Activated CD4-positive, alpha-beta T cell treated with anti-CD3 and anti-CD28 coated beads, Interleukin-2, amount 10 ng/mL, durations not matched to agents 24 days and 14 days (primary cell): ENCODE measurements around the gene CHMP4A. TPM values are rescaled to one million over a fixed set of nuclear protein-coding genes. Genes with fewer than 3 reads are reported as not detected.
A peak's percentile ranks its signal among the peaks of the same experiment; 100 is the strongest.

Experiments
- DNase-seq: peaks from one replicate; pipeline ENCODE4 v3.0.0; 2022
- H3K27ac Mint-ChIP-seq: one replicate; pipeline ENCODE4 v1.8.0; 2022; ENCODE audit warnings: mild to moderate bottlenecking, mixed read lengths
- H3K27me3 Mint-ChIP-seq: one replicate; pipeline ENCODE4 v1.8.0; 2022; ENCODE audit warnings: mixed read lengths
- H3K36me3 Mint-ChIP-seq: one replicate; pipeline ENCODE4 v1.8.0; 2022; ENCODE audit warnings: low read depth, mild to moderate bottlenecking, mixed read lengths
- H3K4me1 Mint-ChIP-seq: one replicate; pipeline ENCODE4 v1.8.0; 2021; ENCODE audit warnings: mixed read lengths
- H3K4me3 Mint-ChIP-seq: one replicate; pipeline ENCODE4 v1.8.0; 2022; ENCODE audit warnings: mild to moderate bottlenecking, moderate library complexity, mixed read lengths
- H3K9me3 Mint-ChIP-seq: one replicate; pipeline ENCODE4 v1.8.0; 2021; ENCODE audit warnings: mixed read lengths
- intact Hi-C: fragments of 100-400 bp; cut with micrococcal nuclease; formaldehyde crosslinking; loops from one replicate; pipeline ENCODE4 v1.15.1; 2023
- total RNA-seq: library from RNA; stranded (reverse); gene quantifications from 2 replicates; pipeline ENCODE4 v1.2.3, GENCODE V29; 2022

Gene CHMP4A, protein sequence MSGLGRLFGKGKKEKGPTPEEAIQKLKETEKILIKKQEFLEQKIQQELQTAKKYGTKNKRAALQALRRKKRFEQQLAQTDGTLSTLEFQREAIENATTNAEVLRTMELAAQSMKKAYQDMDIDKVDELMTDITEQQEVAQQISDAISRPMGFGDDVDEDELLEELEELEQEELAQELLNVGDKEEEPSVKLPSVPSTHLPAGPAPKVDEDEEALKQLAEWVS
- total RNA-seq: 88.0 and 89.9 TPM in 2 replicates

DNA sequence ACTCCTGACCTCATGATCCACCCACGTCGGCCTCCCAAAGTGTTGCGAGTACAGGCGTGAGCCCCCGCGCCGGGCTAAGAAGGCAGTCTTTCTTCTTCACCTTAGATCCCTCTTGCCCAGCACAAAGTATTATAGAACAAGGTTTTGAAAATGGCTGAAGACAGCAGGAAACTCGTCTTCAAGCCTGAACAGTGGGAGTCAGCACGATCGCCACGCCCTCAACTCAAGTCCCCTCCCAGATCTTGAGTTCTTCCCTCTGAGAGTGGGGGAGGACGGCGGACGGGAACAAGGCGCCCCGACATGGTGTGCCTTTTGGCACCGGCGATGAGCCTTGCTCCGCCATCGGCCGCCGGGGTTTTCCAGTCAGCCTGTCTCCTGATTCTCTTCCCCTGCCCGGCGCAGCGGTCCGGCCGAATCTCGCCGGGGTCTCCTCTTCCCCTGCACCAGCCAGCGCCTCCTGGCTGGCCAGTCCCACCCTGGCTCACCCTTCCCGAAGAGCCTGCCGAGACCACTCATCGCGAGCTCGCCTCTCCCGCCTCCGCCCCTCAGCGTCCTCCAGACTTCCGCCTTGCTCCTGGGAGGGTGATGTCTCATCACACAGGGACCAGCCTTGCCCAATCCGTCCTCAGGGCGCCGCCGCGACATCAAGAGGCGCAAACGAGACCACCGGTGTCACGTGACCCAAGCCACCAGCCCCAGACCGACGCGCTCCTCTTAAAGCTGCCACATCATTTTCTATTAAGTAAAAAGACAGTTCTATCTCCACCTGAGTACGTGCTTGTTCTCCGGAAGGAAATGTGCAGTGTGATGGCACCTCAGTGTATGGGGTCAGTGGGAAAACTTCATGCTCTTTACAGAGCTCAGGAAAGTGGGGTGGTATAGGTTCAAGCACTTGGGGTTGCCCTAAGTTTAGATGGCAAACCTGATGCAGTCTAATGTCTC, at the start of gene CHMP4A:
Gene CHMP4A, minus strand, starts transcription at position 565 of the 942 bp plus-strand sequence. Its CDS starts 49 bp downstream, at position 516.
- Mint-ChIP-seq H3K27me3 (peaks cover 2% of the 10 kb centered on the region), H3K36me3 (peaks cover 53% of the 10 kb centered on the region), H3K4me3 (peak within 1 kb of the TSS; percentile 93), H3K27ac (peak within 1 kb of the TSS; percentile 96), H3K9me3 (no peaks in the 10 kb centered on the region), H3K4me1 (peaks cover 49% of the 10 kb centered on the region)
- intact Hi-C loops: loop anchor here (1.0 kb wide), 9 partner anchors 18 to 99 kb away; partner anchors contain the start of genes DCAF11, DHRS1, EMC9 and GMPR2
- DNase-seq: peak; percentile 99

DNA sequence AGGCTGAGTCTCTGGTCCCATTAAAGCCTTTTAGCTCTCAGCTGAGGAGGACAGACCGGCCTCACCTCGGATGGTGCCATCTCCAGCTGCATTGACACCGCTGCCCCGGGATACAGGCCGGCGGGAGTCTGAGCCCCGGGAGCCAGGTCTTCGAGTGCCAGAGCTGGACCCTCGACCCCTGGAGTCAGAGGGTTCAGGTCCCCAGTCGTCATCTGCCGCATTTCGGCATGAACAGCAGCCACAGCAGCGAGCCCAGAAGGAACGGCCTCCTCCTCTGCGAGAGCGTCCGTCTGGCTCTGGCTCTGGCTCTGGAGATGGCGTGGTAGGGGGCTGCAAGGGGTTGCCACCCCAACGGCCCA, 48.7 kb upstream of the CHMP4A start:
- H3K36me3 Mint-ChIP-seq: peaks cover 22% of the 10 kb centered on the region
- H3K27ac Mint-ChIP-seq: no peak overlapping the region
- H3K4me1 Mint-ChIP-seq: no peaks in the 10 kb centered on the region
- H3K4me3 Mint-ChIP-seq: no peak overlapping the region
- DNase-seq: no peak
- intact Hi-C loops: no loop called here
- H3K27me3 Mint-ChIP-seq: no peaks in the 10 kb centered on the region
- H3K9me3 Mint-ChIP-seq: no peaks in the 10 kb centered on the region

DNA sequence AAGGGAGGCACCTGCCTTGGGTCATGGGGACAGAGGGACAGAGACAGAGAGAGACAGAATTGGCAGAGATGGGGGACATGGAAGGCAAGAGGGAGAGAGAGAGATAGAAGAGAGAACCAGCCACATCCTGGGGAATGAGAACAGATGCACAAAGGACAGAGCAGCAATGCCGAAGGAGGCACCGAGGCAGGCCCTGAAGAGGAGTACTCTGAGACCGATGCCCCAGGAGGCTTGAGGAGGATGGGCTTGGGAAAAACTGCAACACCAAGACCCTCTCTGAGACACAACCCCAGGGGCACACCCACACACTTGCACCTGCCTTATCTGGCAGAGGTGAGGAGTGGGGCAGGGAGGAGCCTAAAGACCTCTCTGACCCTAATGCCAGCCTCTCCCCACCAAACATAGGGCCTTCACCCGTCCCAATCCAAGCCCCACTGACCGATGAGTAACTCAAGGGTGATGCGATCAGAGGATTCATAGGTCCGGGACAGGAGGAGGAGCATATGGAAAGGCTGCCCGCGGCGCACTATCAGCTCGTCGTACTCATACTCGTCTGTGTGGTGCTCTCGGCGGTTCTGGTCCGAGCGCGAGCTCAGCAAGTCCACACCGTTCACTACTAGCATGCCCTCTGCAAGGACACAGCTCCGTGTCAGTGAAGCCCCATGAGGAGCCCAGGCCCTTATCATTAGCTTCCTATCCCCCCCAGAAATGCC, 48.1 kb upstream of the CHMP4A start:
- Mint-ChIP-seq H3K4me1 (no peaks in the 10 kb centered on the region), H3K9me3 (no peaks in the 10 kb centered on the region), H3K36me3 (peaks cover 16% of the 10 kb centered on the region), H3K4me3 (no peak overlapping the region), H3K27me3 (no peaks in the 10 kb centered on the region), H3K27ac (no peak overlapping the region)
- intact Hi-C loops: no loop called here
- no peak for DNase-seq

DNA sequence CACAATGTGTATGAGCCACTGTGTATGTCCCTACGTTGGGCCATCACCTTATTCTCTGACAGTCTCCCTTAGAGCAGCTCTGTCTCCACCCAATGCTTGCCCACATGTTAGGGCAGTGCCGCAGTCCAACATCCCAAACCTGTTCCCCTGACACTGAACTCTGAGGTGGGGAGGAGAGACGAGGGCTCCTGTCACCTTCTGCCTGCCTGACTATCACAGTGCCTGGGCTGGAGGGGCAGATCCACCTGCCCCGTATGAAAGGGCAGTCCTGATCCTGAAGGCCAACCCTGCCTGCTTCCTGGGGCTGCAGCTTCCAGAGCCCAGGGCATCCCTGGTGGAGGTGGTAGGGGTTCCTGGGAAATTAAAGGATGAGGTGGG, 47.5 kb upstream of the CHMP4A start:
- Mint-ChIP-seq H3K27ac (no peak overlapping the region), H3K36me3 (peaks cover 11% of the 10 kb centered on the region), H3K27me3 (no peaks in the 10 kb centered on the region), H3K9me3 (no peaks in the 10 kb centered on the region), H3K4me3 (no peak overlapping the region), H3K4me1 (no peaks in the 10 kb centered on the region)
- no peak for DNase-seq
- intact Hi-C loops: no loop called here

DNA sequence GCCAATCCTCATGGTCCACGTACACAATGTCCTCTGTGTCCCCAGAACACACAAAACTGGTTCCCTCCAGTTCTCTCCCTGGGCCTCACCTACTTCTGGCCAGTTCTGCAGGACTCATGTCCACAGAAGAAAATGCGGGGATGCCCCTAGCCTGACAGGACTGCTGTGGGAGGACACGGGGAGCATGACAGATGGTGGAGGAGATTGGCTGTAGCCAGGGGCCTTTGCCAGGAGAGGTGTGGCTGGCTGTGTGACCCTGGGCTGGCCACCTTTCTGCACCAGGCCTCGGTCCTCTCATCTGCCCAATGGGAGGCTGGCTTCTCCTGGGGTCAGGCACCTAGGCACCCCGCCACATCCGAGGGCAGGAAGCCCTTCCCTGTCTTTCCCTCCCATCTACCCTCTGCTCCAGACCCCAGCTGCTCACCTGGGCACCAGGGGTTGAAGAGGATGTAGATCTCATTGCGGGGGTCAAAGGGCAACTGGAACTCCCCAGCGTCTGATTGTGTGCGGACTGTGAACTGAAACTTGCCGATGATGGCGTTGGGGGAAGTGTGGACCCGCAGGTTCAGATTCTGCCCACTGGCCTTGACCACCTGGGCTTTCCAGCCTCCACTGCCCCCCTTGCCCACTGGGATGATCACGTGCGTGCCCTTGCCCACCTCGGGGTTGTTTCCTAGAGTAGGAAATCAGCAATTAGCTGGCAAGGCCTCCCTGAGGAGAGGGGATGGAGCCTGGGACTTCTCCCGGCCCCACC, 46.9 kb upstream of the CHMP4A start:
- Mint-ChIP-seq H3K27me3 (no peaks in the 10 kb centered on the region), H3K9me3 (no peaks in the 10 kb centered on the region), H3K4me1 (no peaks in the 10 kb centered on the region), H3K4me3 (no peak overlapping the region), H3K36me3 (peaks cover 10% of the 10 kb centered on the region), H3K27ac (no peak overlapping the region)
- DNase-seq: no peak
- intact Hi-C loops: no loop called here

DNA sequence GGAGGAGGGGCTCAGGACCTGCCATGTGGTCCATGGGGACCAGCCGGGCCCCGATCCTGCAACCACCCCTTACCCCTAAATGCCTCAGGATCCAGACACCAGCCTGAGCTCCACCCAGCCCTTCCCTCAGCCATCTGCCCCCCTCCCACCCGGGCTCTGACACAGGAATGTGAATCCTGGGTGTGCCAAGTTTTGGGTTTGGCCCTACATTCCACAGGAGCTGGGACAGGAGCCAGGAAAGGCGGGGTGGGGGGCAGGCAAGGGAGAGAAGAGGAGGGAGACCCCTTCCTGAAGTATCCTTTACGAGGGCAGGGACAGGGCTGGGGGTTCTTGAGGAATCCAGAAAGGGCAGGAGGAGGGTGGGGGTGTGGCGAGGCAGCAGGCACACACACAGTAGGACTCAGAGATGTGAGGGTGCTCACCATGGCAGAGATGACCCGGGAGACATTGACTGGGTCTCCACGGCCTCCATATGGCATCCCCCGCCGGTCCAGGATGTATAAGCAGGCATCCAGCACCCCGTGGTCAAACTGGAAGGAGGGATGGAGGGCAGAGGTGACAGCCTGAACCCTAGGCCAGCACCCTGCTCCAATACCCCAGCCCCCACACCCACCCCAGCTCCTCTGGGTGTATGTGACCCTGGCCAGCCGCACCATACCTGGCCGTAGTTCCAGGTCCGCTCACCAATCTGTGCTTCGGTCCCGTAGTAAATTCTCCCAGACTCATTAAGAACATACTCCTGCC, 46.2 kb upstream of the CHMP4A start:
- Mint-ChIP-seq H3K4me3 (no peak overlapping the region), H3K27me3 (no peaks in the 10 kb centered on the region), H3K9me3 (no peaks in the 10 kb centered on the region), H3K4me1 (no peaks in the 10 kb centered on the region), H3K27ac (no peak overlapping the region), H3K36me3 (peaks cover 9% of the 10 kb centered on the region)
- DNase-seq: no peak
- intact Hi-C loops: no loop called here

DNA sequence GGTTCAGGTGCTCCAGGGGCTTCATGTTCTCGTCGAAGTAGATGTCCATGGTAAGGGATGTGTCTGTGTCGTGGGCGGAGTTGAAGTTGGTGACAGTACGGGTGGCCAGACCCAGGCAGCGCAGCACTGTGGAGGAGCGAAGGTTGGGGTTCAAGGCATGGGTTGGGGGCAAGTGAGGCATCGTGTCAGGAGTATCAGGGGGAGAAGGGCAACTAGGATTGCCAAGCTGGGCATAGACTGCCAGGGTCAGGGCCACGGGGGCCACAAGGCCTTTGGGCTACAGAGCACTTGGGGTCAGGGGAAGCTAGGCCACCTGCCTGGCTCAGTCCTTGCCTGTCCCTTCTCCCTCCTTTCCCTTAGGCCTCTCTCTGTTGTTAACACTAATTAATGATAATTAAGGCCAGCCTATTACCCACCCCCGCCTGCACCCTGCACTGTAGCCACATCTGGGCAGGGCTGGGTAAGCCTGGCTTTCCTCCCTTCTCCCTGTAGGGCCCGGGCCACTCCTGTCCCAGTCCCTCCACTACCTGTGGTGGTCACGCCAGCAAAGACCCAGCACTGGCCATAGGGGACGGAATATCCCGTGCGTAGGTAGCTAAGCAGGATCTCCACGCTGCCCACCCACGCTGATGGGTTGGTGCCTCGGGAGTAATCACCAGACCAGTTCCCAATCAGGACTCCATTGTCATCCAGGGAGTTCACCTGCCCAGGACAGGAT, 45.4 kb upstream of the CHMP4A start:
- intact Hi-C loops: no loop called here
- H3K27ac Mint-ChIP-seq: no peak overlapping the region
- H3K27me3 Mint-ChIP-seq: no peaks in the 10 kb centered on the region
- H3K4me3 Mint-ChIP-seq: no peak overlapping the region
- no peaks in the 10 kb centered on the region for H3K9me3 Mint-ChIP-seq
- H3K4me1 Mint-ChIP-seq: no peaks in the 10 kb centered on the region
- DNase-seq: no peak
- H3K36me3 Mint-ChIP-seq: peaks cover 14% of the 10 kb centered on the region

DNA sequence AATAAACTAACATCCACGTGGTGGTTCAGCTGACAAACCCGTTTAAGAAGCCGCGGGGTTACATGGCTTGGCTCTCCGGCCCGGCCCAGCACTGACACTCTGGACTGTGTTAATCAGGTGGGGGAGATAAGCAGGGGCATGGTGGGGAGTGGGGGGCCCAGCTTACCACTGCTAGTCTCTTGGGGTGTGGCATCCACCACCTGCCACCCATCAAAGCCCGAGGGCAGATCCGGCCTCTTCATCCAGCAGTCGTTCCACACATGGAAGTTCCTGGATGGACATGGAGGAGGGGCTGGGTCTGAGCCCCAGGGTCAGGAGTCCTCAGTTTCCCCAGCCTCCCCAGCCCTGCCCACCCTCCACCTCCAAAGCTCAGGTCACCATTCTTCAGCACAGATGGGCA, 44.8 kb upstream of the CHMP4A start:
- no peak for DNase-seq
- Mint-ChIP-seq H3K36me3 (peaks cover 14% of the 10 kb centered on the region), H3K27ac (no peak overlapping the region), H3K4me3 (no peak overlapping the region), H3K27me3 (no peaks in the 10 kb centered on the region), H3K9me3 (no peaks in the 10 kb centered on the region), H3K4me1 (no peaks in the 10 kb centered on the region)
- intact Hi-C loops: no loop called here

DNA sequence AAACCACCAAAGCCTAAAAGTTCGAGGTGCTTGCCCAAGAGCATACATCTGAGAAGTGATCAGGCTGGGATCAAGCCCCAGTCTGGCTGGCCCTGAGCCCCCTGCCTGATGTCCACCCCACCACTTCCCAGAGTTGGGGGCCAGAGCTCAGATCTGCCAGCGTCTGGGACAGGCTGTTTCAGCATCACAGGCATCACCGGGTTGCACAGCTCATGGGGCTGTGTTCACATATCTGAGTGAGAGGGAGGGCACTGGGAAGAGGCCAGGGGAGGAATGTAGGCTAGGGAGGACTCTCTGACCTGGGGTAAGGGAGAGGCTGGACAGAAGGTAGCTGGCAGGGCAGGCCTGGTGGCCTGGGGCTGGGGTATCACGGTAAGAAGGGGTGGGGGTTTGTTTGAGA, 43.7 kb upstream of the CHMP4A start:
- Mint-ChIP-seq H3K36me3 (peaks cover 11% of the 10 kb centered on the region), H3K4me3 (no peak overlapping the region), H3K4me1 (no peaks in the 10 kb centered on the region), H3K27me3 (no peaks in the 10 kb centered on the region), H3K27ac (no peak overlapping the region), H3K9me3 (no peaks in the 10 kb centered on the region)
- intact Hi-C loops: no loop called here
- DNase-seq: no peak

DNA sequence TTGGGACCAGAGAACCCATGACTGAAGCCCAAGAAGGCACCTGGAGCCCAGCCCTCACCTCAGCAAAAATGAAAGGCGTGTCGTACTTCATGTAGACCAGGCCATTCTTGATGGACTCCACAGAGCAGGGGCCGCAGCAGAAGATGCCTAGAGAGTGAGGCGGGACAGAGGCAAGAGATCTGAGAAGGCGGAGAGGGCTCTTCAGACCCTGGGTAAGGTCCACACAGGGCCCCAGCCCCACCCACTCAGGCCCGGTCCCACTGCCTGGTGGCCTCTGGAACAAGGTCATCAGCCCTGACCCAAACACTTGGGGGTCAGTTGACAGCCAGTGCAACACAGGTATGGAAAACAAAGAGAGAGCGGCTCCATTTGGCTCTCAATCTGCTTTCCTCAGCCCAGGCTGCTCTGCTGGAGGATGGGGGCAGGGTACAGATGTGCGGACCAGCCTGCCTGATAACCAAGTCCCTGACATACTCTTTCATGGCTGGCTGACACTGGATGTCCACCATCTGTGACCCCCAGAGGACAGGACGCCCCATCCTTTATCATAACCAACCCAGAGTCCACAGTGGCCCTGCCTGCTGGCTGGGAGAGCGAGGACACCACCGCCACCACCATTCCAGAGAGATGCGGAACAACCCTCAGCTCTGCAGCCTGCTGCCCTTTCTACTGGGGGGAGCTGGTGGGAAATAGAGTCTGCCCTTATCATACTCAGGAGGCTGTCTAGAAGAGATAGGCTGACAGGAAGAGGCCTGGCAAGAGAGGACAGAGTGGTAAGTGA, 42.8 kb upstream of the CHMP4A start:
- H3K27ac Mint-ChIP-seq: no peak overlapping the region
- intact Hi-C loops: no loop called here

DNA sequence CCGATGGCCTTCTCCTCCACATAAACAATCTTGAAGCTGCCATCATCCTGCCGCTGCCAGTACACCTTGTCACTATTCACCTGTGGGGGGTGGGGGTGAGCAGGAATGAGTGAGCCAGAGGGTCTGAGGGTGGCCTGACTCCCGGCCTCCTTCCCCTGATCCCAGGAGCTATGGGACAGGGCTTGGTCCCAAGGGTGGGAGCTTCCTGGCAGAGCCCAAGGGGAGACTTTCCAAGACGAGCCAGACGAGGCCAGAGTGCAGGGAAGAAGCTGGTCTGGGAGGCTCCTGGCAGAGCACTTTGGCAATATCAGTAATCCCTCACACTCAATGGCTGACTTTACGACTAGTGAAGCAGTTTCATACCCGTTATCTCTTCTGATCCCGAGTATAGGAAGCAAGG, 42.1 kb upstream of the CHMP4A start:
- intact Hi-C loops: no loop called here
- Mint-ChIP-seq H3K4me3 (no peak overlapping the region), H3K4me1 (peaks cover 14% of the 10 kb centered on the region), H3K27me3 (no peaks in the 10 kb centered on the region), H3K27ac (no peak overlapping the region), H3K36me3 (peaks cover 12% of the 10 kb centered on the region), H3K9me3 (no peaks in the 10 kb centered on the region)
- no peak for DNase-seq

More for the DNA sequence above, 42.8 kb upstream of the CHMP4A start:
- DNase-seq: no peak
- Mint-ChIP-seq H3K4me3 (no peak overlapping the region), H3K27me3 (no peaks in the 10 kb centered on the region), H3K4me1 (peaks cover 7% of the 10 kb centered on the region), H3K36me3 (peaks cover 11% of the 10 kb centered on the region), H3K9me3 (no peaks in the 10 kb centered on the region)
